OCI-M2 (cell line): Measurements from ENCODE around the gene AKR1E2.
"Not testable (repeated sequence)": the region's sequence is repeated elsewhere in the genome, so short reads cannot be mapped to it uniquely, and the experiment has no call there.

Experiments
- DNase-seq: peaks from one replicate; lab custom pipeline; 2025; ENCODE audit not compliant: unreplicated experiment; lab: John Stamatoyannopoulos, UW

AKR1E2 gene

DNA sequence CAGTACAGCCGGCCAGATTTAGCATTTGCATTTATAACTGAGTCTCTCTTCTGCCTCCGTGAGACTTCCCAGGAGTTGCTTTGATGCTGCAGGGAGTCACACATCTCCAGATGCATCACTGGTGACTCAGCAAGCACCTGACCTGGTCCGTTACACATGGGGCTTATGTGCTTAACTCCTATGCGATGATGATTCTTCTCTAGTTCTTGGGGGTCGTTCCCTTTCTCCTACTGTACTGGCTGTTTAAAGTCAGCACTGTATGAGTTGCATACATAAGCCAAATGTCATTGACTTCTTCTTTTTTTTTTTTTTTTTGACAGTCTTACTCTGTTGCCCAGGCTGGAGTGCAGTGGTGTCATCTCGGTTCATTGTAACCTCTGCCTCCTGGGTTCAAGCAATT lies 13.0 kb upstream of the AKR1E2 start:
- DNase-seq = no peak

DNA sequence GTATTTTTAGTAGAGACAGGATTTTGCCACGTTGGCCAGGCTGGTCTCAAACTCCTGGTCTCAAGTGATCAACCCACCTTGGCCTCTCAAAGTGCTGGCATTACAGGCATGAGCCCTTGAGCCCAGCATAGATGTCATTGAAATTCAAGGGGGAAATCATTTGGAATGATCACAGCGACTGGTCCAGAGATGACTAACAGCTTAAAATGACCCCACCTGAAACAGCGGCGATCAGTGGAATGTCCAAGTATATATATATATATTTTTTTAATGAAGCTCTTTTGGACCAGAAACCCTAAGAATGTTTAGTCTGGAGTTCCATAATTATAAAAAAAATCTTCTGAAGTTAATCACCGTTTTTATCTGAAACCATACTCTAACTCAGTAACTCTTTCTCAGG lies 12.5 kb upstream of the AKR1E2 start:
- DNase-seq = no peak

DNA sequence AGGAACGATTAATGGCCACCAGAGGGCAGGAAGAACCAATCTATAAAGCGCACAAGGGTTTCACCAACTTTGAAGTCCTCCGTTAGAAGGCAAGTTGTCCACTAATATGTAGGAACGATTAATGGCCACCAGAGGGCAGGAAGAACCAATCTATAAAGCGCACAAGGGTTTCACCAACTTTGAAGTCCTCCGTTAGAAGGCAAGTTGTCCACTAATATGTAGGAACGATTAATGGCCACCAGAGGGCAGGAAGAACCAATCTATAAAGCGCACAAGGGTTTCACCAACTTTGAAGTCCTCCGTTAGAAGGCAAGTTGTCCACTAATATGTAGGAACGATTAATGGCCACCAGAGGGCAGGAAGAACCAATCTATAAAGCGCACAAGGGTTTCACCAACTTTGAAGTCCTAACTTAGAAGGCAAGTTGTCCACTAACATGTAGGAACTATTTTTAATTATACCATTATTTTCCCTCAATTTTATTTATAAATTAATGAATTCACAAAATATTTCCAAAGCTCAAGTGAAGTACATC lies 10.3 kb upstream of the AKR1E2 start:
- not testable (repeated sequence) for DNase-seq

DNA sequence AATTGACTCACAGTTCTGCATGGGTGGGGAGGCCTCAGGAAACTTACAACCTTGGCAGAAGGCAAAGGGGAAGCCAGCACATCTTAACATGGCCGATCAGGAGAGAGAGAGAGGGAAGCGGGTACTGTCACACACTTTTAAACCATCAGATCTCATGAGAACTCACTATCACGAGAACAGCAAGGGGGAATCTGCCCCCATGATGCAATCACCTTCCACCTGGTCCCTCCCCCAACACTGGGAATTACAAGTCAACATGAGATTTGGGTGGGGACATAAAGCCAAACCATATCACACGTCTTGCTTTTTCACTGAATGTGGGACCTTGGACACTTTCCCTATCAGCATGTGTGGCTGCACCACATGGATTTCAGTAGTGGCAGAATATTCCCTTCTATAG lies 9.0 kb upstream of the AKR1E2 start:
- no peak for DNase-seq

DNA sequence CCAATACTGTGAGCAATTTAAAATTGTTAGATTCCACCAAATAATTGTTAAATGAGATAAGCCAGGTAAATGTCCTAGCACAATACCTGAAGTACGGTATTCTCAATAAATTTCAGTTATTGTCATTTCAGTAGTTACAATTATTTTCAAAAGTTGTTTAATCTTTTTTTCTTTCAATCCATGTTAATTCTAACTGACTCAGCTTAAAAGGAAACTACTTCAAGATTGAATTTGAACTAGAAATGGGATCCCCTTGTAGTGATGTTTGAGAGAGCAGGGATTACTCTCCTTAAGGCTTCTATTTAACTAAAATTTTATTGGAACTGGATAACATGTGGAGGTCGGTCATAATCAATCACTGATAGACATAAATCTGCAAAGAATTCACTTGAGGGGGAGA lies 6.9 kb upstream of the AKR1E2 start:
- DNase-seq = no peak

DNA sequence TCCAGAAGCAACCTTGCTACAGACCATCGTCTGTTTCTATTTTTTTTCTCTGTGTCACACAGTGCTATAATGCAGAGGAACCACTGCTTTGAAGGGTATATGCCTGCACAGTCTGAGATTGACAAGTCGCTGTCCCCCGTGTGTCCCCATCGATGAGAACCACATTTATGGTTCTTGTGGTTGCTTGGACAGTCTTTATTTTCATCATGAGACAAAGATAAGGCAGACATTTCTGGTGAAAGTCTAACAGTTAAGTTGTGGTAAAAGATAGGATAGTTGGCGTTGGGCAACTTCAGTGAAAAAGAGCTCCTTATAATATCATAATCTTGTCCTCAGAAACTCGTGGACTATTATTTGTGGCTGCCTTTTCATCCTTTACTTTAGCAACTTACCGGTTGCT lies 6.3 kb upstream of the AKR1E2 start:
- DNase-seq = no peak

DNA sequence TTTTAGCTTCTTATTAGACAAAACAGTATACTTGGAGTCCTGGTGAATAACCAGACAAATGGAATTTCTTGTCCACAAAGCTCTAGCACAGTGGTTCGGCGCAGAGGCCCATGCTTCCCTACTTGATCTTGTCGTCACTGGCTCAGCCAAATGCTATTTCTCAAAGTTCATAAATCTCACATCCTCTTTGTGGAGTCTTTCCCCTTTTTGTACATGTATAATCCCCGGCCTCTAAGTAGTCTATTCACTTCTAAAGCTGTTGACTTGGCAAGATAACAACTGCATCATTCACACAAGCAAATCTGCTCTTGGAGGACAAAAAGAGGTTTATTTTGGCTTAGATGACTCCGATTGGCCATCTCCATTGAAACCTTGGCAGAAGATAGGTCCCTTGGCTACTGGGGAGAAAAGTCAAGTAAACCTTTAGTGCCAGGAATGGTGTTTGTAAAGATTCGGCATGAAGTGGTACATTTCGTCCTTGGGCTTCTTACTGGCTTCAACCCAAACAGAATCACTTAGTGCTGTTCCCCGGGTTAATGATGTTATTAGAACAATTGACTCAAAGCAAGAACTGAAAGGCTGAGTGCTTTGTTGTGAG lies 5.1 kb upstream of the AKR1E2 start:
- DNase-seq = no peak

DNA sequence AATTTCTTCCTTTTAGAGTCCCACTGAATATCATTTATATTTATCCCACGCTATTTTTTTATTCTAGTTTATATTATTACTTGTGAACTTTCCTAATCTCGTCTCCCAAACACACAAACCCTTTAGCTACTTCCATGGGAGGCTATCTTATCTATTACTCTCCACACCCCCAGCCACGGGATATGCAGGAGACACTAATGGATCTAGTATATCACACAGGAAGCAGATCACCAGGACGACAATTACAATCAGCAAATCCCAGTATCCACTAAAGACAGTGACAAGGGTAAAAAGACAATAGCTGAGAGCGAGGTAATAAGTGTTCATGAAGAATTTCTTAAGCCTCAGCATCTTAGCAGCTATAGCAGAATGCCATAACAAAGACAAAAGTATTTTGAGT lies 3.8 kb upstream of the AKR1E2 start:
- DNase-seq = no peak

DNA sequence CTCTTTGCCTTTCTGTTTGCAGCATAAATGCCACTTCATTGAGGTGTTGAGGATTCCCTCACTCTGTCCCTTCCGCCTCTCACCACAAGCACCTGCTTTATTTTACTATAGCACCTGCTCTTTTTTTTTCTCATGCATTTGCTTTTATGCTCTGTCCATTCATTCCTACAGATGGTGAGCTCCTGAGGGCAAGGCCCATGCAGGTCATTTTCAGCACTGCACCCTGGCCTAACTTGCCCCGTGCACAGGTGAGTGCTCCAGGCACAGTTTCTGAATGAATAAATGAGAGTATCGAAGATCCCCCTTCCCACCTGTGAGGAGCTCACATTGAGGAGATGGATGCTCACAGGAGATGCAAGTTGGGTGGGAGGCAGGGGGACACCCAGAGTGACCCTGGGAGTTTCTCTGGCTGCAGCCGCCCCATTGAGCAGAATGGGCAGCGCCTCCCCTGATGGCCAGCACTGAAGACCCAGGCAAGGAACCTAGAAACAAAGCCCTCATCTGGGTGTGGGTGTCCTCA lies 1.2 kb upstream of the AKR1E2 start:
- DNase-seq = no peak

DNA sequence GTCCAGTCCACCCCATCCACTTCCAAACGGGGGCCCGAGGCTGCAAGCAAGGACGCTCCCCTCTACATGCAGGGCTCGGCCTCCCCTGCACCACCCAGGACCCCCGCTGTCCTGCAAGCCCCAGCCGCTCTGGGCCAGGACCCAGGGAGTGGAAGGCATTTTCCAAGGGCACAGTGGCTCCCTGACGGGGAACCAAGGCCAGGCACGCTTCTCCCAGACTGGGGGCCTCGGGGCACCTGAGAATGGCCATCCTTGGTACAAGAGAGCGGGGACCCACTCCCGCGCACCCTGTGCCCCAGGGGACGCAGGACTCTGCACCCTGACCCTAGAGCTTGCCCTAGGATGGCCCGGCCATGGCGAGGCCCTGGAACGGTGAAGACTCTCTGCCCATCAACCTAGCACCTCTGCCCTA lies 545 bp upstream of the AKR1E2 start:
- DNase-seq = no peak

DNA sequence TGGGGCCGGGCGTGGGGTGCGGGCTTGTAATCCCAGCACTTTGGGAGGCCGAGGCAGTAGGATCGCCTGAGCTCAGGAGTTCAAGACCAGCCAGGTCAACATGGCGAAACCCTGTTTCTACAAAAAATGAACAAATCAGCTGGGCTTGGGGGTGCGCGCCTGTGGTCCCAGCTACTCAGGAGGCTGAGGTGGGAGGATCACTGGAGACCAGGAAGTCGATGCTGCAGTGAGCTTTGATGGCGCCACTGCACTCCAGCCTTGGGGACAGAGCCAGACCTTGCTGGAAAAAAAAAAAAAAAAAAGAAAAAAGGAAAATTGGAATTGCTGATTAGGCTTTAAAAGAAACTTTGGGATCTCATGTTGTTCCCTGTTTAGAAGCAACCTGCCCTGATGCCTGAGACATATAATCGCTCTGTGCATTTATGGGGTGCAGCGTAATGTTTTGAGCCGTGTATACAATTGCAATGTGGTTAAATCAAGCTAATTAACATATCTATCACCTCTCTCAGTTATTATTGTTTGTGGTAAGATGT lies 851 bp downstream of the AKR1E2 start:
- DNase-seq = no peak

DNA sequence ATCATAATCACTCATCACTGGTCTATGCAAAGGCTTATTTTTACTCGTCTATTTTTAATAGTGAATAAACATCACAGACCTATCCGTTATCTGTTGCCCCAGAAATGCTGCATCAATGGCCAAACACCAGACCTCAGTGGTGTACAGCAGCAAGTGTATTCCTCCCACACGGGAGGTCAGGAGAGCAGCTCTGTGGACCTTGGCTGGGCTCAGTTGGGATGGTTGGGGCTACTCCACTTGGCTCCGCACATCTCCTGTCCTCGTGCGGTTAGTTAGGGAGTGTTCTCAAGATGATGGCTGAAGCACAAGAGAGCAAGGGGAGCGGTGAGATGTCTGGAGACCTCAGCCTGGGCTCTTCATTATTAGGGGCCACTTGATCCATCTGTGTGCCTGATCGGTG lies 2.0 kb downstream of the AKR1E2 start:
- DNase-seq = no peak

DNA sequence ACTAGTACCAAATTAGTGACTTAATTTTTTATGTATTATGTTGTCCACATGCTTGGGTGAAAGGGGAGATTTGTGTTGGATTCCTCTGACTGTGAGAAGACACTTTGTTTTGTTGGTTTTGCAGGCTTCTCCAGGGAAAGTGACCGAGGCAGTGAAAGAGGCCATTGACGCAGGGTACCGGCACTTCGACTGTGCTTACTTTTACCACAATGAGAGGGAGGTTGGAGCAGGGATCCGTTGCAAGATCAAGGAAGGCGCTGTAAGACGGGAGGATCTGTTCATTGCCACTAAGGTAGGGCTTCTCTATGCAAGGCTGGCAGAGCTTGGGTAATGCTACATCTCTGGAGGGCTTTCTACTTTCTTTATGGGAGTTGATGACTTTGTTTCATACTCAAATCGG lies 4.5 kb downstream of the AKR1E2 start:
- no peak for DNase-seq

DNA sequence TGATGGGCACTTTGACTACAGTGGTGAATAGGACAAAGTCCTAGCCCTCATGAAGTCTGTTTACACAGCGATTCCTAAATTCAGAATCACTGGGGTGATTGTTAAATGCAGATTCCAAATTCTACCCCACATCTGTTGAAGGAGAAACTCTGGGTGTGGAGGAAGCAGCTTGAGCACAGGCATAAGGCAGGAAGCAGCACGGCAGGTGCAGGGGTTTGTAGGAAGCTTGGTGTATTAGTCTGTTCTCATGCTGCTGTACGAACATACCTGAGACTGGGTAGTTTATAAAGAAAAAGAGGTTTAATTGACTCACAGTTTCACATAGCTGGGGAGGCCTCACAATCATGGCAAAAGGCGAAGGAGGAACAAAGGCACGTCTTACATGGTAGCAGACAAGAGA lies 5.1 kb downstream of the AKR1E2 start:
- DNase-seq = no peak

DNA sequence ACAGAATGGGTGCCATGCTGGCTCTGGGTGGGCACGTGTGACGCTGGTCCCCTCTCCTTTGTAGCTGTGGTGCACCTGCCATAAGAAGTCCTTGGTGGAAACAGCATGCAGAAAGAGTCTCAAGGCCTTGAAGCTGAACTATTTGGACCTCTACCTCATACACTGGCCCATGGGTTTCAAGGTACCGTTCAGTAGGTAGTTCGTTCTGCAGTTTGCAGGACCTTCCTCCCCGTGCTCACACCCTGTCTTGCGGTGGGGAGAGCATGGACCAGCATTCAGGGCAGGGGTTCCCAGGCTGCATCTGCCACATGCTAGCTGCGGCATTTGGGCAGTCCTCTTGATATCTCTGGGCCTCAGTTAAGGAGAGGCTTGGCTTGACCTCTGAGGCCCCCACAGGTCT lies 7.3 kb downstream of the AKR1E2 start:
- no peak for DNase-seq

DNA sequence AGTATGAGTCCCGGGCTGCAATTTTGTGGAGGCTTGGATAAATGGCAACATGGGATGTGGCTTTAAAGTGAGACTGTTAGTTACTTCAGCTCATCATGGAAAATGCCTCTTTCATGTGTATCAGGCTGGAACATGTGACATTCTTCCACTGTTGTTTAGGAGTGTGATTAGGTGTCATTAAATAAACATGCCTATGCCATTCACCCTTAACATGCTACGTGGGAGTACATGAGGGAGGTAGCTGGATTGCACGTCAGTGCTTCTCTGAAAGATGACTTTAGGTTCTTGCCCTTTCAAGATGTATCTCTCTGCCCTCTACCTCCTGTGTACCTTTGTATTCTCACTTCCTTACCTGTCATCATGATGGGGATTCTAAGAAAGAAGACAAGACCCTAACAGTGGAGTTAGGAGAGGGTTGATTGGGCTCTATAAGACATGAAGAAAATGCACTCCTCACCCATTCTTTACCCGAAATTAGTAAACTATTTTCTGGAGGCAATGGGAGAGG lies 8.9 kb downstream of the AKR1E2 start:
- no peak for DNase-seq

DNA sequence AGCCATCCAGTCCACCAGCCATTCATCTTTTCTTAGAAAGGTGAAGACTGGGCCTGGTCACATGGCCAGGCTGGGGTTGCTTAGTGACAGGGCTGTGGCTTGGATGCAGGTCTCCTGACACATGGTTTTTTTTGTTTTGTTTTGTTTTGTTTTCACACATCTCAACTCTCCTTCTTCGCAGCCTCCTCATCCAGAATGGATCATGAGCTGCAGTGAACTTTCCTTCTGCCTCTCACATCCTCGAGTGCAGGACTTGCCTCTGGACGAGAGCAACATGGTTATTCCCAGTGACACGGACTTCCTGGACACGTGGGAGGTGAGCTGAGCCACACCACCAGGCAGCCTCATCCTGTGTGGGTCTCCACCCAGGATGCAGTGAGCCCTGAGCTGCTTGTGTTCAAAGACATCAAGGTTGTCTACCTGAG lies 9.5 kb downstream of the AKR1E2 start:
- DNase-seq = no peak

DNA sequence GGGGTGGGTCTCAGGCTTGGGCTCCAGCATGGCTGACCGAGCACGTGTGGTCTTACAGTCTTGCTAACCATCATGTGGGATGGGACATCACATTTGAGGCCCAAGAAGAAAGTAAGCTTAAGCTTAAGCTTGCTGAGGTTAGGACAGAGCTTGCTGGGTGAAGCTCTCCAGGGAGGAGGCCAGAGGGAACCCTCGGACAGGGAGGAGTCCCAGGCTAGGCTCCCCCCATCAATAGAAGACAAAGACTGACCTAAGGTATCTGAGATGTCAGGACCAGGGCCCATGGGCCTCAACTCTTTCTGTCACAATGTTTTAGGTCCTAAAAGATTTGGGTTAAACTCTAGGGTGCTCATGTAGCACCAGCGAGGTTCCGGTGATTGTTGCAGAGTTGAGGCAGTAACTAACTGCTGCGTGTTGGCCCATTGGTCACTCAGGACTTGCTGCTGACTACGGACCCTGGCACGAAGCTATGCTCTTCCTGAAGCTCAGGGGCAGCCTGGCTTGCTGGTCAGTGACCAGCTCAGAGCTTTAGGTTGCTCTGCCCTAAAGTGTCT lies 10.5 kb downstream of the AKR1E2 start:
- no peak for DNase-seq

DNA sequence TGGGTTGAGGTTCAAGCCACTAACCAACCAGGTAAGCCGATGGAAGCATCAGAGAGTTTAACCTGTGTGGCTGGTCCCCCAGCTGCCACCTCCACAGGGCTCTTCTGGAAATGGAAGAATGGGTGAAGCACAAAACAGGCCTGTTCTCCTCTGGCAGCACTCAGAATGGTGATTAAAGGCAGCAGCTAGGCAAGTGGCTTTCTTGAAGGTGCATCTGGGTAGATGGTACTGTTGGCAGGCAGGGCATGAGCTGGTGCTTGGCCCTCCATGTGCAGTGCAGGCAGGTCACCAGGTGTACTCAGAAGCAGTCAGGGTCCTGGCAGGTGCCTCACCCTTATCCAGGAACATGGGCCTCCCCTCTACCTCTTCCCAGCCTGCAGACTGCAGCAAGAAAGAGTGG lies 11.5 kb downstream of the AKR1E2 start:
- DNase-seq = no peak

DNA sequence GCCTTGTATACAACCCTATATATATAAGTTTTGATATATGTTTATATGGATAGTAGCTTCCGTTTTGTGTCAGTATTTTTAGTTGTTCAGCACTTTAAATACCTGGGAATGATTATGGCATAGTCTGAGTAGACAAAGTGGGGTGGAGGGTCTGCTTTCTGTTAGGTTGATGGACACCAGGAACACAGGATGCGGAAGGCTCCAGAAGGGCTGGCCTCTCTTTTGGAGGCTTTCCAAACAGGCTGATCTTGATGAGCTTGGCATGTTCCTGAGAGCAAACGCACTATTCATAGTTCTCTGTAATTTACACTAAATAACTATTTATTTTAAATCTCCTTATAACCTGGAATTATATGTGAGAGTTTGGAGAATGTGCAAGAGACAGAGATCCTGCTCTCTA lies 12.7 kb downstream of the AKR1E2 start:
- no peak for DNase-seq

DNA sequence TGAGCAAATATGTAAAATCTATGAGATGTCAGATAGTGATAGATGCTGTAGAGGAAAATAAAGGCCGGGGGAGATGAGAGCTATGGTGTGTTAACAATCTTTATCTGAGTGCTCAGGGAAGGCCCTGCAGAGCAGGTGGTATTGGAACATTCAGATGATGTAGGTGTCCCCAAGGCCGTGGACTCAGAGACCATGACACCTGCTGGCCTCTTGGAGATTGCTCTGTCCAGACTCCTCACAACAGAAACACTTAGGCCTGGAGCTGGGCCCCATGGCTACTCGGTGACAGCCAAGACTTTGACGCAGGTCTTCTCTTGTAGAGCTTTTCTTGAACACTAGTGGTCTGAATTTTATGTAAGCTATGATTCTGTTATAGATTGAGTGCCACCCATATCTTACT lies 13.3 kb downstream of the AKR1E2 start:
- DNase-seq = no peak

DNA sequence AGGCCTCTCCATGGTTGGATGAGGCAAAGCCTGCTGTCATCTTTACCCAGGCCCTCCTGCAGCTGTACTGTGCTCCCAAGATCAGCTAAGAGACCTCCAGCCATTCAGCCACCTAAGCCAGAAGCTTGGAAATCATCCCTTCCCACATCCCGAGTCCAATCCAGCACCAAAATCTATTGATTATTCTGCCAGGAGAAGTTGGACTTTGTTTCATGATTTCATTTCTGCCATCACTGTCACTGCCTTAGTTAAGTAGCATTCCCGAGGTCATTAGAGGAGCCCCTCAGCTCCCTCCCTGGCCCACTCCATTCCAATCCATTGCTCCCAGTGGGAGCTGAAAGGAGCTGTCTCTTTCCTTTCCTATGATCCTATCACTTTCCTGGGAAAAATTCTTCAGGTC lies 14.1 kb downstream of the AKR1E2 start:
- DNase-seq = no peak
